T-cell (primary cell): ENCODE data around the gene SETDB2. TPM values are rescaled to one million over a fixed set of nuclear protein-coding genes. Genes with fewer than 3 reads are reported as not detected.

Experiments used
- ATAC-seq, 4 experiments: fragments of 200-7000 bp in 3 of 4; fragments of 150-1000 bp in 1 of 4; cut with Tn5 transposase; replicated peaks in 1 of 4; 1 replicate in 3 of 4; 2 replicates in 1 of 4; pipeline ENCODE4 v1.10.0; 2021; ENCODE audit warnings: moderate library complexity in 3 of 4, mild to moderate bottlenecking in 2 of 4, moderate number of reproducible peaks in 1 of 4
- CTCF ChIA-PET, 2 donors: fragments of 300-600 bp; sonication (Branson Sonifier 250); formaldehyde crosslinking; loops; one replicate each; lab custom pipeline; 2022; ENCODE audit warnings: antibody characterized with exemption in 2 of 2; lab: Charles Lee
- POLR2A ChIA-PET, 2 donors: fragments of 300-600 bp; sonication (Branson Sonifier 250); formaldehyde crosslinking; loops; one replicate each; lab custom pipeline; 2022; ENCODE audit warnings: antibody characterized with exemption in 2 of 2; lab: Charles Lee
- DNase-seq, 35 experiments: peaks; one replicate each; pipeline versions ENCODE4 v3.0.0 to v3.0.0-alpha.2; 2013 to 2023
- H3K27ac ChIP-seq: one replicate; pipeline ENCODE4 v1.5.1; 2013; ENCODE audit warnings: low read length
- H3K27me3 ChIP-seq, 2 experiments: replicated peaks in 1 of 2; 1 replicate in 1 of 2; 2 replicates in 1 of 2; pipeline versions ENCODE4 v1.6.1 to v1.7.0; 2013; ENCODE audit warnings: low read length in 1 of 2, mixed read lengths in 1 of 2; ENCODE audit not compliant: control insufficient read depth in 2 of 2, insufficient read depth in 2 of 2; ENCODE audit errors: extremely low read depth in 1 of 2
- H3K36me3 ChIP-seq, 2 donors: 1 replicate in 1 of 2; 2 replicates in 1 of 2; pipeline versions ENCODE4 v1.6.1 to v1.7.0; 2013; ENCODE audit warnings: low read length in 1 of 2; ENCODE audit not compliant: control insufficient read depth in 2 of 2, insufficient read depth in 1 of 2; ENCODE audit errors: extremely low read depth in 1 of 2
- H3K4me1 ChIP-seq, 2 experiments: 1 replicate in 1 of 2; 2 replicates in 1 of 2; pipeline versions ENCODE4 v1.6.1 to v1.7.0; 2013; ENCODE audit warnings: low read length in 2 of 2, mixed read lengths in 1 of 2; ENCODE audit not compliant: insufficient read depth in 2 of 2, control insufficient read depth in 1 of 2; ENCODE audit errors: extremely low read depth in 1 of 2
- H3K4me3 ChIP-seq, 2 donors: 1 replicate in 1 of 2; 2 replicates in 1 of 2; pipeline versions ENCODE4 v1.5.1 to v1.7.0; 2013; ENCODE audit warnings: mild to moderate bottlenecking in 2 of 2, low read length in 1 of 2, moderate library complexity in 1 of 2; ENCODE audit not compliant: control insufficient read depth in 1 of 2; ENCODE audit errors: extremely low read depth in 1 of 2
- H3K9me3 ChIP-seq: 2 replicates; pipeline ENCODE4 v1.7.0; 2013
- H3K27ac Mint-ChIP-seq, 2 donors: one replicate each; pipeline ENCODE4 v1.8.0; 2020 to 2021; ENCODE audit warnings: mild to moderate bottlenecking in 2 of 2, mixed read lengths in 2 of 2
- H3K27me3 Mint-ChIP-seq, 2 donors: one replicate each; pipeline ENCODE4 v1.8.0; 2021 to 2022; ENCODE audit warnings: mixed read lengths in 2 of 2
- H3K36me3 Mint-ChIP-seq: one replicate; pipeline ENCODE4 v1.8.0; 2021; ENCODE audit warnings: mixed read lengths
- H3K4me1 Mint-ChIP-seq, 3 donors: one replicate each; pipeline ENCODE4 v1.8.0; 2020 to 2022; ENCODE audit warnings: mixed read lengths in 3 of 3, mild to moderate bottlenecking in 1 of 3
- H3K4me3 Mint-ChIP-seq, 3 donors: one replicate each; pipeline ENCODE4 v1.8.0; 2020 to 2022; ENCODE audit warnings: mild to moderate bottlenecking in 3 of 3, mixed read lengths in 3 of 3, moderate library complexity in 3 of 3
- H3K9me3 Mint-ChIP-seq, 3 donors: one replicate each; pipeline ENCODE4 v1.8.0; 2020 to 2022; ENCODE audit warnings: mixed read lengths in 3 of 3
- WGBS: methylation state at CpG from one replicate; pipeline ENCODE4 v1.1.5; 2013; ENCODE audit warnings: missing lambda C conversion rate; ENCODE audit not compliant: insufficient coverage; 5-methylcytosine and 5-hydroxymethylcytosine counted together
- total RNA-seq, 35 experiments: library from RNA in 6 of 35; stranded (reverse) in 6 of 35; fragments of 120-200 nt in 1 of 35; gene quantifications; one replicate each; pipeline versions ENCODE4 v1.2.1 to v1.2.4 and lab custom pipeline; 2013 to 2026

Gene SETDB2
- total RNA-seq, 5 donors from 2014 or later (not counting 1 experiment from before 2014, with no cell fraction given): 20.0 to 22.2 (median 21.1) TPM

- DNase-seq (peak in 1 of 35 experiments; percentile 34), ATAC-seq (peak in 3 of 4 experiments; percentile 45 to 78 (median 58))
- H3K27ac ChIP-seq: peak overlapping the region; percentile 37
- Mint-ChIP-seq H3K36me3 (peaks cover 36% of the 10 kb centered on the region), H3K9me3 (no peaks in the 10 kb centered on the region), H3K4me1 (peaks cover 46 to 53% (median 47%) of the 10 kb centered on the region in 3 donors), H3K27me3 (no peaks in the 10 kb centered on the region), H3K27ac (peak overlapping the region; percentile 80 to 84), H3K4me3 (peak overlapping the region; percentile 40 to 66 (median 50))
- no peak overlapping the region for H3K4me3 ChIP-seq
- no peaks in the 10 kb centered on the region for H3K27me3 ChIP-seq
- no CpG with 5 or more reads among the region's 4 CpGs for WGBS
- POLR2A ChIA-PET: interaction anchor here (0.7 to 1.2 kb wide), 2 partner anchors 9 to 123 kb away, joined by 3 read pairs; no protein-coding TSS in a partner anchor
- H3K9me3 ChIP-seq: no peaks in the 10 kb centered on the region
- peaks cover 0 to 3% of the 10 kb centered on the region in 2 donors for H3K36me3 ChIP-seq
- peaks cover 2 to 5% of the 10 kb centered on the region in 2 experiments for H3K4me1 ChIP-seq
- CTCF ChIA-PET: interaction anchor here in 1 of 2 donors (0.9 to 1.2 kb wide), 2 partner anchors 10 to 41 kb away, joined by 3 to 4 read pairs; partner anchors contain the start of genes CAB39L, PHF11 and SETDB2
These were observed 10.4 kb downstream of the SETDB2 start for GRCh38 chr13:49454388-49455006.

GRCh38 chr13:49455007-49455398 lies 10.9 kb downstream of the SETDB2 start:
- ATAC-seq: peak in 2 of 4 experiments; percentile 17 to 44
- Histone ChIP-seq H3K36me3 (peaks cover 0 to 3% of the 10 kb centered on the region in 2 donors), H3K4me3 (no peak overlapping the region), H3K27me3 (no peaks in the 10 kb centered on the region), H3K9me3 (no peaks in the 10 kb centered on the region), H3K27ac (peak overlapping the region; percentile 28), H3K4me1 (peaks cover 2 to 5% of the 10 kb centered on the region in 2 experiments)
- H3K4me3 Mint-ChIP-seq: peak overlapping the region in 1 of 3 donors; percentile 66
- H3K27ac Mint-ChIP-seq: peak overlapping the region; percentile 34 to 80
- H3K9me3 Mint-ChIP-seq: no peaks in the 10 kb centered on the region
- no peak for DNase-seq
- CTCF ChIA-PET: interaction anchor here (0.6 to 1.2 kb wide), 3 partner anchors 11 to 40 kb away, joined by 3 to 8 read pairs (median 4); partner anchors contain the start of genes CAB39L (in 1 of the 2), PHF11 (in 1 of the 2) and SETDB2 (in 1 of the 2)
- H3K27me3 Mint-ChIP-seq: no peaks in the 10 kb centered on the region
- peaks cover 41 to 48% (median 42%) of the 10 kb centered on the region in 3 donors for H3K4me1 Mint-ChIP-seq
- peaks cover 33% of the 10 kb centered on the region for H3K36me3 Mint-ChIP-seq
- POLR2A ChIA-PET: interaction anchor here (0.7 to 1.2 kb wide), 2 partner anchors 10 to 123 kb away, joined by 3 read pairs; no protein-coding TSS in a partner anchor

- H3K36me3 Mint-ChIP-seq: peaks cover 36% of the 10 kb centered on the region
- no peak overlapping the region for H3K4me3 Mint-ChIP-seq
- H3K4me3 ChIP-seq: no peak overlapping the region
- H3K9me3 ChIP-seq: no peaks in the 10 kb centered on the region
- no peaks in the 10 kb centered on the region for H3K27me3 ChIP-seq
- H3K27ac Mint-ChIP-seq: no peak overlapping the region
- no peak for DNase-seq
- no peak overlapping the region for H3K27ac ChIP-seq
- ChIA-PET CTCF (no interaction called here), POLR2A (no interaction called here)
- H3K9me3 Mint-ChIP-seq: no peaks in the 10 kb centered on the region
- H3K4me1 Mint-ChIP-seq: peaks cover 35 to 42% (median 36%) of the 10 kb centered on the region in 3 donors
- peaks cover 0 to 9% of the 10 kb centered on the region in 2 donors for H3K36me3 ChIP-seq
- no CpG with 5 or more reads among the region's 1 CpG for WGBS
- ATAC-seq: no peak
- peaks cover 2 to 5% of the 10 kb centered on the region in 2 experiments for H3K4me1 ChIP-seq
- no peaks in the 10 kb centered on the region for H3K27me3 Mint-ChIP-seq
These were observed 12.1 kb downstream of the SETDB2 start for GRCh38 chr13:49456156-49456555.

- ATAC-seq: no peak
- ChIA-PET CTCF (interaction anchor here in 1 of 2 donors (0.7 kb wide), 1 partner anchor 18 kb away, joined by 4 read pairs; no protein-coding TSS in a partner anchor), POLR2A (interaction anchor here (0.6 to 0.7 kb wide), 3 partner anchors 13 to 147 kb away, joined by 3 to 7 read pairs (median 4); partner anchors contain the start of genes CAB39L (in 1 of the 2) and SETDB2 (in 1 of the 2))
- Histone ChIP-seq H3K4me1 (peaks cover 2 to 5% of the 10 kb centered on the region in 2 experiments), H3K4me3 (no peak overlapping the region), H3K27me3 (no peaks in the 10 kb centered on the region), H3K9me3 (no peaks in the 10 kb centered on the region), H3K36me3 (peaks cover 4 to 19% of the 10 kb centered on the region in 2 donors), H3K27ac (no peak overlapping the region)
- Mint-ChIP-seq H3K36me3 (peaks cover 43% of the 10 kb centered on the region), H3K4me3 (no peak overlapping the region), H3K27me3 (no peaks in the 10 kb centered on the region), H3K4me1 (peaks cover 31 to 40% (median 36%) of the 10 kb centered on the region in 3 donors), H3K27ac (no peak overlapping the region), H3K9me3 (no peaks in the 10 kb centered on the region)
- DNase-seq: no peak
- WGBS: 100% methylated on average over 4 of the region's 7 CpGs
These were observed 13.1 kb downstream of the SETDB2 start for GRCh38 chr13:49457221-49457620.

- Histone ChIP-seq H3K4me1 (peaks cover 0 to 2% of the 10 kb centered on the region in 2 experiments), H3K4me3 (no peak overlapping the region), H3K9me3 (peaks cover 2% of the 10 kb centered on the region), H3K27me3 (no peaks in the 10 kb centered on the region), H3K27ac (no peak overlapping the region), H3K36me3 (peaks cover 9 to 35% of the 10 kb centered on the region in 2 donors)
- Mint-ChIP-seq H3K27ac (no peak overlapping the region), H3K4me3 (no peak overlapping the region), H3K27me3 (no peaks in the 10 kb centered on the region), H3K9me3 (peaks cover 0 to 8% (median 3%) of the 10 kb centered on the region in 3 donors), H3K4me1 (peaks cover 17 to 22% (median 21%) of the 10 kb centered on the region in 3 donors), H3K36me3 (peaks cover 50% of the 10 kb centered on the region)
- ChIA-PET POLR2A (interaction anchor here in 1 of 2 donors (0.6 to 1.0 kb wide), 2 partner anchors 10 to 14 kb away, joined by 3 read pairs; no protein-coding TSS in a partner anchor), CTCF (interaction anchor here in 1 of 2 donors (0.8 kb wide), 1 partner anchor 16 kb away, joined by 3 read pairs; the partner anchor contains the start of gene CAB39L)
- WGBS: no CpG with 5 or more reads among the region's 1 CpG
- DNase-seq: no peak
- ATAC-seq: no peak
These were observed 15.5 kb downstream of the SETDB2 start for GRCh38 chr13:49459580-49459979.

GRCh38 chr13:49464085-49464484 lies 20.0 kb downstream of the SETDB2 start:
- WGBS: no CpG with 5 or more reads among the region's 1 CpG
- ATAC-seq: no peak
- no peak overlapping the region for H3K4me3 ChIP-seq
- no peak overlapping the region for H3K4me3 Mint-ChIP-seq
- no peaks in the 10 kb centered on the region for H3K4me1 ChIP-seq
- H3K4me1 Mint-ChIP-seq: peaks cover 0 to 2% (median 0%) of the 10 kb centered on the region in 3 donors
- H3K36me3 Mint-ChIP-seq: peaks cover 67% of the 10 kb centered on the region
- H3K9me3 Mint-ChIP-seq: peaks cover 0 to 8% (median 3%) of the 10 kb centered on the region in 3 donors
- H3K9me3 ChIP-seq: peaks cover 2% of the 10 kb centered on the region
- H3K27me3 Mint-ChIP-seq: no peaks in the 10 kb centered on the region
- H3K27ac ChIP-seq: no peak overlapping the region
- no peaks in the 10 kb centered on the region for H3K27me3 ChIP-seq
- POLR2A ChIA-PET: no interaction called here
- peaks cover 9 to 54% of the 10 kb centered on the region in 2 donors for H3K36me3 ChIP-seq
- H3K27ac Mint-ChIP-seq: no peak overlapping the region
- CTCF ChIA-PET: no interaction called here
- no peak for DNase-seq
